CD4-positive, alpha-beta T cell treated with Interleukin-4 for 1 hour (primary cell): ENCODE measurements around the gene ANKRD9.

Experiments used
- DNase-seq, 2 donors: peaks; one replicate each; pipeline ENCODE4 v3.0.0-alpha.2; 2020 to 2022

Gene ANKRD9

DNA sequence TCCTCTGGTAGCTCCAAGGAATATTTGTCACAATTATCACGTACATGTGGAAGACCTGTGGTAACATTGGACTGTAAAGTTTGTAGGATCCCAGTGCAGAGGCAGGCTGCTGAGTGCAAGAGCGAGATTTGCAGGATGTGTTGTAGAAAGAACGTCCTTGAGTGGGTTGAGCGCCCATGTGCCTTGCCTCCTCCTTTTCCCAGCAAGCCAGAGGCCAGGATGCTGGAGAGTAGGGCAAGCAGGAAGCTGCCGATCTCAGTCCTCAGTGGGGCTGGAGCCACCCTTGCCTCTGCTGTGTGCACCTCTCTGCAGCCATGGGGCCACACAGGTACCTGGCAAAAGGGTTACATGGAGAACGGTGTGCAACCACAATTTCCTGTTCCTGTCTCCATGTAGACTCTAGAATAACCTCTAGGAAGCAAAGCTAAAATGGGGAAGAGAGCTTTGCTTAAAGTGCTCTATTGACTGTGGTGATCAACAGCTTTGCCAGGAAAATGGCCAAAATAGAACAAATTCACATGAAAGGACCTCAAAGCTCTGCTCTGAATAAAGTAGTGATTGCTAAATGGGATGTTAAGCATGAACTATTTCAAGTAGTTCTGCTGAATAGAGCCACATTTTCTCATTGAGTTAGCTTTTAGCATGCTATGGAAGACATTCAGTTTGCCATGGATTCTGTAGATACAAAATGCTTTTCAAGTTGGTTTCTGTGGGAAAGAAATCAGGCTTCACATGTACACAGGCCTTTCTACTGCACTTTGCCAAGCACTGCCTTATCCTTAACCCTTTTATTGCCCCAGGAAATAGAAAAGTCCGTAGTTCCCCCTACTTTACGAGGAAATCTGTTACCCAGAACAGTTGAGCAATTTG is 37.4 kb downstream of the ANKRD9 start:
- no peak for DNase-seq

DNA sequence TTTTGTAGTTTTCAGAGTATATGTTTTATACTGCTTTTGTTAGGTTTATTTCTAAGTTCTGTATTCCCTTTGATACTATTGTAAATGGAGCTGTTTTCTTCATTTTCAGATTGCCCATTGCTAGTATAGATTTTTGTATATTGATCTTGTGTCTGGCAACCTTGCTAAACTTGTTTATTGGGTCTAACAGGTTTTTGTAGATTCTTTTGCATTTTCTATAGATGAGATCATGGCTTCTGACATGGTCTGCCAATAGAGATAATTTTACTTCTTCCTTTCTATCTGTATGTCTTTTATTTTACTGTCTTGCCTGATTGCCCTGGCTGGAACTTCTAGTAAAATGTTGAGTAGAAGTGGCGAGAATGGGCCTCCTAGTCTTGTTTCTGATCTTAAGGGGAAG is 40.3 kb downstream of the ANKRD9 start:
- DNase-seq = no peak

DNA sequence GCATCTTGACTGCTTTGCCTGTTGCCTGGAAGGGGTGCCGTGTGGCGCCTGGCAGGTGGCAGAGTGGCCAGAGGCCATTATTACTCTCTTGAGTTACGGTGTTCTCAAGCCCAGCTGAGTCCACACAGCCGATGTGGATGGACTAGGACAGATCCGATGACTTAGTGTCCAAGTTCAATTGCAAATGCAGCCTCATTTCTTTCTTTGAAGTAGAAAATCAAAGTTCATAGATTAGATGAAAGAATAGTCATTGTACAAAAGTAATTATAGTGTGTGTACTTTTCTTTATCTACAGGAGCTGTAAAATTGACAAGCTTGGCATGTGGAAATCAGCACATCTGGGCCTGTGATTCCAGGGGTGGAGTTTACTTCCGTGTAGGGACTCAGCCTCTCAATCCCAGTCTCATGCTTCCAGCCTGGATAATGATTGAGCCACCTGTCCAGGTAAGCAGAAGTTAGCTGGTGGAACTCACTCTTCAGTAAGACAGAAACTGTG is 44.7 kb downstream of the ANKRD9 start:
- no peak for DNase-seq

DNA sequence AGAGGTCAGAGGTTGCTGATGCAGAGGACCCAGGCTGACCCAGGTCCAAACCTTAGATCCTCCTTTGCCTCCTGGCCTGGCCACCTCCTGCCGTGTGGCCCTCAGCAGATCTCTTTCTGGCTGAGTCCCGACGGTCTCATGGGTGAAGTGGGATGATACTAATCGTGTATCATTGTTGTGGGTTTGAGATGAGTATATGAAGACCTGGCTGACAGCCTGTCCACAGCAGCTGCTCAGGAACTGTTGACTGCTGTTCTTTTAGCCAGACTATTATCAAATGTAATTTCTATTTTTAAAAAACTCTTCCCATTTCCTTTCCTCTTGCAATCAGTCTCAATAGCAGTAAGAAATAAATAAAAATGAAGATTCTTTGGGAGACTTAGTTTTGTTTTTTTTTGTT is 45.6 kb downstream of the ANKRD9 start:
- DNase-seq = no peak

DNA sequence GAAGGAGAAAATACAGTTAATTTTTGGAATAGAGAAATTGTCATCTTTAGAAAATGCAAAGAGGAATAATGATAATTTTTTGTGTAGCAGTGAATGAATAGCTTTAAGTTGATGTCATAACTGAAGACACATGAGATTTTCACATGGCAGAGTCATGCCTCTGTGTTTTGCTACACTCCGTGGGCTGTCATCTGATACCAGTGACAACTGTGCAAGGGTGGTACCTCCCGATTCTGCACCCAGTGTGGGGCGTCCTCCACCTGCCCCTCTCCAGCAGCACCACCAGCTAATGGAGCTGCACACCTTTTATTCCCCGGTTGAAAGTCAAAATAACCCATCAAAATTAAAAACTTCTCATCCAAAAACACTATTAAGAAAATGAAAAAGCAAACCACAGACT is 47.2 kb downstream of the ANKRD9 start:
- DNase-seq = no peak

DNA sequence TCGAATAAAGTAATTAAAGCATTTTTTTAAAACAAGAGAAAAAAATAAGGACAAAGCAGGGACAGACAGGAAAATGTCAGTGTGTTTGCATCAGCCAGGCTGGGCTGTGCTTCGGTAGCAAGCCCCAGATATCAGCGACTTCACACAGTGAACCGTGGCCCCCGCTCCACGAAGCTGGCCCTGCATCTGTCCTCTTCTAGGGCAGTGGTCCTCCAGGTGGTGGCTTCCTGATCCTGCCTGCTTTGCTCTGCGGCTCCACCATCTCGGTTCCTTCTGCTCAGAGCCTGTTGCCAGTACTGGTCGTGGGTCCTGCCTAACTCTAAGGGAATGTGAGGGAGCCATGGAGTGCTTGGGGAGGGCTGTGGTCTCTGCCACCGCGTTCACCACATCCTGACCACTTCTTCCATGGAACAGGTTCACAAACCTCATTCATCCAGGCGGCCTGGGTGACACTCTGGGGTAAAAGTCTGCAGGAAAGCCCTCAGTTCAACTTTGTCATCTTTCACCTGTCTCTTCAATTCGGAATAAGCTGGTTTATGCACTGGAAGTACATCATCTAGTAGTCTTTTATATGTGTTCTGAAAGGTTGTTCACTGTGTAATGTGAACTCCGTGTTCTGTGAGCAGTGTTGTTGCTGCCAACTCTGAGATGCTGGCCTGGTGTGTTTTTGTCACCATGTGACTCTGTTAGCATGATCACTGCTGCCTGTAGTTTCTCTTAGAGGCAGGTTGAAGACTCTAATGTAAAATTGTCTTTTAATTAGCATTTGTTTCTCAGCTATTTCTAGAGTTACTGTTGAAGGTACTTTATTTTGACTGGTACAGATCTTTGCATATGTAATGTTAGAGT is 47.9 kb downstream of the ANKRD9 start:
- no peak for DNase-seq

DNA sequence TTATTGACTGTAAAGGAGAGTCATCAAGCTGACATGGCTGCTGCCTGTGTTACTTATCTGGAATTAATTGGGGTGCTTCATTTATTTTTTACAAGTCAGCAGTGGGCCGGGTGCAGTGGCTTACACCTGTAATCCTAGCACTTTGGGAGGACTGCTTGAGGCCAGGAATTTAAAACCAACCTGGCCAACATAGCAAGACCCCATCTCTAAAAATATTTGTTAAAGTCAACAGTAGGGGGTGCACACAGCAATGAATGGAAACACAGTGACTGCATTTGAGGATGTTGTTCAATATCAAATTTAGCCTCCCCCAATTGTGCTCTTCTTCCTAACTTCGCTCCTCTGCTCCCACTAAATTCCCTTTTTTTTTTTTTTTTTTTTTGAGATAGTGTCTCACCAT is 52.1 kb downstream of the ANKRD9 start:
- no peak for DNase-seq

DNA sequence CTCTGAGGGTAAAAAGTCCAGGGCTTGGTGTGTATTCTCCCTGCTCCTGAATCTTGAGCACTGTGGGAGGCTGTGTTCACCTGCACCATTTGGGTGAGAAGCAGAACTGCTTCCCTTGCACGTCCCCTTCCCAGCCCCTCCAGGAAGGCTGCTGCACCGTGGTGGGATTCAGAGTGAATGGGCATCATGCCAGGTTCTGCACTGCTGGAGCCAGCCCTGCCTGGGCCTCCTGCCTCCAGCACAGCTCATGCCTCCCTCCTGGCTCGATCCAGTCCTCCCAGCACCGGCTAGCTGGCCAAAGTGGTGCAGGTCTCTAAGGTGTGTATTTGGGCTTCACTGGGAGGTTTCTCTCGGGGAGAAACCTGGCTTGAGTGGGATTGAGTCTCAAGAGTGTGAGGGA is 54.9 kb downstream of the ANKRD9 start:
- DNase-seq = no peak

DNA sequence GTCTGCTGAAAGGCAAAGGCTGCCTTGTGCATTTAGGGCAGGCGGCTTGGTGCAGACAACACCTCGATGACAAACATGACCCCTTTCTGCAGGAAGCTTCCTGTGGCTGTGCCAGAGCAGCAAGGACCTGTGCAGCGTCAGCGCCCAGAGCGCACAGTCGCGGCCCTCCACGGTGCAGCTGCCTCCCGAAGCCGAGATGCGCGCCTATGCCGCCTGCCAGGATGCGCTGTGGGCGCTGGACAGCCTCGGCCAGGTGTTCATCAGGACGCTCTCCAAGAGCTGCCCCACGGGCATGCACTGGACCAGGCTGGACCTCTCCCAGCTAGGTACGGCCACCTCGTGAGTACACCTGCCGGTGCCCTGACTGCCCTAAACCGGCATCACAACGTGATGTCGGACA is 57.3 kb downstream of the ANKRD9 start:
- no peak for DNase-seq
